NB4 (cell line): ENCODE results near the gene RHBDD2.

ENCODE experiments used
- CTCF ChIP-seq: IDR thresholded peaks from one replicate; pipeline ENCODE4 v1.5.1; 2012; ENCODE audit warnings: low read depth, low read length
- POLR2A ChIP-seq: IDR thresholded peaks from 2 replicates; pipeline ENCODE4 v1.6.1; 2011; ENCODE audit warnings: mild to moderate bottlenecking; ENCODE audit not compliant: insufficient read length; ENCODE audit errors: extremely low read depth
- TF ChIP-seq, protein P1 (sequence below): IDR thresholded peaks from 2 replicates; pipeline ENCODE4 v1.6.1; 2011; ENCODE audit warnings: low read depth, low read length

DNA sequence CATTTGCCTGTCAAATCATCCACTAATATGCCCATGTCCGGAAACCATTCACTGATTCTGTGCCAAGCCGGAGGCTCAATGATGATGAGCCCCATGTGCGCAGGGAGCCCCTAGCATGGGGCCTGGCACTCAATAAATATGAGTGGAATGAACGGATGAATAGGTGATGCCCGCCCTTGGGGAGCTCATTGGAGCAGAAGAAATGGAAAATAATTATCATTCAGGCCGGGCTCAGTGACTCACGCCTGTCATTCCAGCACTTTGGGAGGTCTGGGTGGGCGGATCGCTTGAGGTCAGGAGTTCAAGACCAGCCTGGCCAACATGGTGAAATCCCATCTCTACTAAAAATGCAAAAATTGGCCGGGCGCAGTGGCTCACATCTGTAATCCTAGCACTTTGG, 11.0 kb downstream of the RHBDD2 start:
- TF ChIP-seq CTCF: no peak
- TF ChIP-seq, protein P1, sequence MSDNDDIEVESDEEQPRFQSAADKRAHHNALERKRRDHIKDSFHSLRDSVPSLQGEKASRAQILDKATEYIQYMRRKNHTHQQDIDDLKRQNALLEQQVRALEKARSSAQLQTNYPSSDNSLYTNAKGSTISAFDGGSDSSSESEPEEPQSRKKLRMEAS: no peak
- no peak for TF ChIP-seq POLR2A
